Brain pericyte (primary cell): Measurements from ENCODE around the gene XKR7.

ENCODE experiments used
- DNase-seq: peaks from one replicate; pipeline ENCODE4 v3.0.0-alpha.2; 2012; ENCODE audit warnings: low read depth, low spot score

The XKR7 gene

DNA sequence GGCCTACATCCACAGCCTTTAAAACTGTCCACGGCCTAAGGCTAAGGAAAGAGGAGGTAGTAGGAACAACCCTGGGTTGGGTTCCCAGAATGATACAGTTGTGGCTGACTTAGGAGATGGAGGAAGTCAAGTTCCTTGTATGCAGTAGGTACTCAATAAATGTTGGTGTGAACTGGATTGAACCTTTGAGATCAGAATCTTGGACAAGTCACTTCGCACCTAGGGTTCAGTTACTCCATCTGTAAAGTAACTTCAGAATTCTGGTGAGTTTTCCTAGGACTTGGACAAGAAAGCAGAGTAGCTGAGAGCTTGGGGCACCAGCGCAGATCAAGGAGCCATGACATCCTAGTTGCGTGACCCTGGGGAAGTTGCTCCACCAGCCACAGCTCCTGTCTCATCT lies 9.1 kb downstream of the XKR7 start:
- DNase-seq, result no peak

DNA sequence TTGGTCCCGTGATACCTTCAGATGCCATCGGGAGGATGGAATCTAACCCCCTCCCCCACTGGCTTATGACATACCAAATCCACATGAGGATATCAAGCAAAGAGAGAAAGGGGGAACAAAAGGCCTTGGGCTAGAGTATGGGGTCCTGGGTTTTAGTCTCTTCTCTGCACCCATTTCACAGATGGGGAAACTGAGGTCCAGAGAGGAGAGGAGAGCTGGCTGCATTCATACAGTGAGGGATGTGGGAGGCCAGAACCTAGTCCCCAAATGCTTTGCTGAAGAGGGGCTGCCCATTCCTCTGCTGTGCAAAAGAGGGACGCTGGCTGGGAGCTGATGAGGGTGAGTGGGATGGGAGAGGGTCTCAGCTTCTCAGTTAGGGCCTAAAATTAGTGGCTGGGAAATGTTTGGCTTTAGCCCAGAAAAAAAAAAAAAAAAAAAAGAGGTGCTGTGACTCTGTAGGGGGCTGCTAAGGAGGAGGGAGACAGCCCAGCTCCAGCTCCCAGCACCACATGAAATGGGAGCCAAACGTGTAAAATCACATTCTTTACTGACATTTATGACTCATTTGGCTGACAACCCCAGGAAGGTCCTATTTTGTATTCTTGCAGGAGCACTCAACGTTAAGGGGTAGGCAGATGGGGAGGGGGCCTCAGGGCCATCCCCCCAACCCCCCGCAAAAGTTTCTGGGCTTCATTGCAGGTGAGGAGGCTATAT lies 11.9 kb downstream of the XKR7 start:
- DNase-seq, result no peak

DNA sequence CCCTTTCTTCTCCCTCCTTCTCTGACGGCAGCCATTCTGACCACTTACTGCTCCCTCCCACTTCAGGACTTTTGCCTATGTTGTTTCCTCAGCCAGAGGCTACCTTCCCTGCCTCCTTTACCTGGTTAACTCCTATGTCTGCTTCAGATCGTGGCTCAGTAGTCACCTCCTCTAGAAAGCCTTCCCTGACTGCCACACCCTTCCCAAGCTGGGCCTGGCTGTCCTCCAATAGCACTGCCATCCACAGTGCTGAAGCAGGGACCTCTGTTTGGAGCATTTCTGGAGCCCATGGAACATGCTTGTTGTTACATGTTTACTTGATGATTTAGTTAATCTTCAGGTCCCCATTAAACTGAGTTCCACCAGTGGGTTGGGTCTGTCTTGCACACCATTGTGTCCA lies 13.8 kb downstream of the XKR7 start:
- no peak for DNase-seq

DNA sequence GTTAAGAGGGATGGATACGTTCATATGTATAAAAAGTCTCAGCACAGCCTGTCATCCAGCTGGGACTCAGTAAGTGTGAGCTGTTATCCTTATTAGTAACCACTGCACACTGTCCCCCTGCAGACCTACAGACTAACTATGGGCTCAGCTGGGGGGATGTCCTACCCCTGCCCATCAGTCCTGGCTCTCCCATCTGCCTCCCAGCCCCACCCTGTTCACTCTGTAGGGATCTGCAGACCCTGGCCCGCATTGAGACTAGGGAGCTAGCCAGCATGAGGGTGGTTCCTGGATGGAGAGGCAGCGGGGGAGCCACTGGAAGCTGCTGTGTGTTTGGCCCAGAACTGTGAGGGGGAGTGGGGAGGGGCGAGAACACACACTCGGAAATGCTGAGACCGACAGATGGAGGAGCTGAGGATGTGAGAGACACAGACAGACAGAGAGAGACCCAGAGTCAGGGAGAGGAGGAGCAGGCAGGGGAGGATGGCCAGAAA lies 17.1 kb downstream of the XKR7 start:
- DNase-seq, result no peak

DNA sequence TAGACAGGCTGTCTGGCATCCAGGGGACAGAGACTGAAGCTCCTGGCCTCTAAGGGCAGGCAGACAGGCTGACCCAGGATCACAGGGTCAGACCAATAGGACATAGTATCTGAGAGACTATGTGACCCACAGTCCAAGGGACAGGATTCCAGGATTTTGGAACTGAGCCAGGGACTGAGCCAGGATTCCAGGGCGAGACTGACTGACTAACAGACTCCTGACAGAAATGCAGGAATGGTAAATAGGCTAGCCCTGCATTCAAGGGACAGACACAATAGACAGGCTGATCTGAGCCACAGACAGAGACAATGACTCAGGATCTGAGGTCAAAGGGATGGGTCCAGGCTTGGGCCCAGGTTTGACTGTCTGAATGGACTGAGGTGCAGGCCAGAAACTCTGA lies 19.8 kb downstream of the XKR7 start:
- DNase-seq, result no peak

DNA sequence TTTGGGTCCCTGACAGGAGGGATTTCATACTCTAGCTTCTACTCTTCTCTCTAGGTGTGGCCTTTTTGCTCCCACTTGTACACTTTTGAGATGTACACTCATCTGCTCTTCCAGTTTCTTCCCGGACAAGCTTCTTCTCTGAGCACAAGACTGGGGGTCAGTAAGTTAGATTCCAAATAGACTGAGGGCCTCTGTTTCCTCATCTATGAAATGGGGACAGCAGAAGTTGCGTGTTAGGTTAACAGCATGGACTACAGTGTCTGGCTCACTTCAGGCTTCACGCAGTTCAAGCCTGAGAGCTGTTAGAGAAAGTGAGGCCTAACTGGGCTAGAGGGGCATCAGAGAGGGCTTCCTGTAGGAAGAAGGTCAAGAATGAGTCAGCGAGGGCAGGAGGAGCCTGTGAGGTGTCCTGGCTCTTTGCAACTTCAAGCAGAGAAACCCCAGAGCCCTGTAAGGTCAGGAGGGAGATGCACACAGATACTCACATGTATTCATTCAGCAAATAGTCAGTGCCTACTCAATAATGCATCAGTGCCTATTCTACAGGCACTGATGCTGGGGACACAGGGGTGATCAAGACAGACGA lies 20.6 kb downstream of the XKR7 start:
- no peak for DNase-seq

DNA sequence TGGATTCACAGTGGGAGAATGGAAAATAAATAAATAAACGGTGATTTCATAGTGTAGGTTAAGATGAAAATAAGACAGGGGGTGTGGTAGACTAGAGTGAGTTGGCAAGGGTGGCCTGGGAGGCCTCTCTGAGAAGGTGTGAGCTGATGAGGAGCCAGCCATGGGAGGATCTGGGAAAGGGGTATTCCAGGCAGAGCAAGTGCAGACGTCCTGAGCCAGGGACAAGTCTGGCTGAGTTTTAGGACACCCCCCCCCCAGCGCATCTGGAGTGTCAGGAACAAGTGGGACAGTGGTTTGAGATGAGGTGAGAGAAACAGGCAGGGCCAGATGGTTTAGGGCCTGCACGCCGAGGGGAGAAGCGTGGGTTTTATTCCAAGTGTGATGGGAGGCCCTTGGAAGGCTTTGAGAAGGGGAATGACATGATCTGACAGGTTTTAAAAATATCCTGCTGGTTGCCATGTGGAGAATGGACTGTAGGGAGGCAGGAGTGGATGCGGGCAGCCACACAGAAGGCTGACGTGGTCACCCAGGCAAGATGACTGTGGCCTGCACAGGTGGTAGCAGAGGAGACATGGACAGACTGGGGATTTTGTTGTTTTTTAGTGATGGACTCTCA lies 21.2 kb downstream of the XKR7 start:
- DNase-seq, result no peak

DNA sequence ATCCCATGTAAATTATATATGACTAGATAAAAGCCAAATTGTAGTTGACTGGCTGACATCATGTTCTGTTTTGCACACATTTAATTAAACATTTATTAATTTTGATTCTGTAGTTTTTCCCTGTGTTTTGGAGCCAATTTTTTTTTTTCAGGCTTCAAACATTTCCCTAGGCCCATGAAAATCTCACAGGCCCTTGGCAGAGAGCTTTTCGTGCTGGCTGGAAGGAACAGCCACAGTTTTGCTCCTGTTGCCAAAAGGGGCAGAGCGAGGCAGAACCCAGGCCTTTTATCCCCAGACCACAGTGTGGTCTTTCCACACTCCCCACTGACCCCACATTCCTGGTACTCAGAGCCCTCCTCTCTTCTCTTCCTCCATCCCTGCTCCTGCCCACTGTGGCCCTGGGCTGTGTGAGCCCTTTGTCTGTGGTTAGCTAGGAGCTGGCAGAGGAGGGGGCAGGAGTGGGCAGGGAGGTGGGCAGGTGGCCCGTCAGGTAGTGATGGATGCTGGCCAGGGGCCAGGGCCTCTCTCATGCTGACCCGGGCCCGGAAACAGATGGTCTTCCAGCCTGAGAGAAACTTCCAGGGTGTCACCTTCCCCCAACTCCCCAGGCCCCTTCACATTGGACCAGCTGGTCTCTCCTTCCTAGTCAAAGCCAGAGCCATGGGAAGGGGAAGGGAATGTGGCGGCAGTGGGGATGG lies 22.8 kb downstream of the XKR7 start:
- no peak for DNase-seq

DNA sequence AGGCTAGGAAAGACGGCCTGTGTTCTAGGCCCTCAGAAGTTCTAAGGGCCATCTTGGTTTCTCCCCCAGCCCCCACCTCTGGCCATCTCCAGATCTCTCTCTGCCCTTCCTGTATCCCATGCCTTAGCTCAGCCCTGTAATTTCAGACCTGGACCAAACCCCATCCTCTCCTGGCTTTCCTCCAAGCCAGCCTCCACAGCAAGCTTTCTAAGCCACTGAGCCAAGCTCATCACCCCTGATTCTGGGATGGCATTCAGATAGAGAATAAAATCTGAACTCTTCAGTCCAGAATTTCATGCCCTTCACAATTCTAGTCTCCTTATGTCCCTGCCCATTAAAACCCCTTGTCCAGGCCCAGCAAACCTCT lies 23.4 kb downstream of the XKR7 start:
- no peak for DNase-seq

DNA sequence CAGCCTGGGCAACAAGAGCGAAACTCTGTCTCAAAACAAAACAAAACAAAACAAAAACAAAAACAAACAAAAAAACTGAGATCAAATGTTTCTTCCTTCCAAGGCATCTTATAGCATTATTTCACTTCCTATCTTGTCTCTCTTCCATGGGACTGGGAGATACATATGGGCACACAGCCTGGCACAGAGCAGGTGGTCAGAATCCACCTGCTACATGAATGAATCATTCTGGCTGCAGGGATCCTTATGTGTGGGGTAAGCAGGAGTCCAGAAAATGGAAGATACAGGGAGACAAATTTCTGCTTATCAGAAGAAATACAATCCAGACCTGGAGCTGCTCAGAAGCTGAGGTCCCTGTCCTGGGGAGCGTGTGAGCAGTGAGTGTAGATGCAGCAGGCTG lies 24.1 kb downstream of the XKR7 start:
- DNase-seq, result no peak

DNA sequence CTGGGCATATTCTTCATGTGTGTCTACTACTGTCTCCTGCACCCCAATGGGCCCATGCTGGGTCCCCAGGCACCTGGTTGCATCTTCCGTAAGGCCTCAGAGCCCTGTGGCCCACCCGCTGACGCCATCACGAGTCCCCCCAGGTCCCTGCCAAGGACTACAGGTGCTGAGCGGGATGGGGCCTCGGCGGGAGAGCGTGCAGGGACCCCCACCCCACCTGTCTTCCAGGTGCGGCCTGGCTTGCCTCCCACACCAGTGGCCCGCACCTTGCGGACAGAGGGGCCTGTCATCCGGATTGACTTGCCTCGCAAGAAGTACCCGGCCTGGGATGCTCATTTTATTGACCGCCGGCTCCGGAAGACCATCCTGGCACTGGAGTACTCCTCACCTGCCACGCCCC lies 29.0 kb downstream of the XKR7 start:
- DNase-seq, result no peak

DNA sequence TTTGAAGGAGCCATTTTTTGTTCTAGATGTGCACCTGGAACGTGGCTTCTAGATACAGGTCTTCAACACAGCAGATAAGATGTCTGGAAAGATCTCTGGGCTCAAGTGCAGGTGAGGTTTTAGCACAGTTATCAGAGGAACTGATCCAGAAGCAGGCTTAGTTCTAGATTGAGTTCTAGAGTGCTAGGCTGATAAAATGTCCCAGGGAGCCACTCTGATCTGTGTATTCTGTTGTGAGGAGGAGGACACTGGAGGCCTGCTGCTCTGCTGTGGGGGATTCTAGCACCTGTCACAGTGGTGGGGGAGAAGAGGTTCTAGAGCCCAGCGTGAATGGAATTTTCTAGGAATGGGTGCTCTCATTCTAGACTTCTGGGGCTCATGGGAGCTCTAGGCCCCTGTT lies 30.3 kb downstream of the XKR7 start:
- DNase-seq, result no peak

DNA sequence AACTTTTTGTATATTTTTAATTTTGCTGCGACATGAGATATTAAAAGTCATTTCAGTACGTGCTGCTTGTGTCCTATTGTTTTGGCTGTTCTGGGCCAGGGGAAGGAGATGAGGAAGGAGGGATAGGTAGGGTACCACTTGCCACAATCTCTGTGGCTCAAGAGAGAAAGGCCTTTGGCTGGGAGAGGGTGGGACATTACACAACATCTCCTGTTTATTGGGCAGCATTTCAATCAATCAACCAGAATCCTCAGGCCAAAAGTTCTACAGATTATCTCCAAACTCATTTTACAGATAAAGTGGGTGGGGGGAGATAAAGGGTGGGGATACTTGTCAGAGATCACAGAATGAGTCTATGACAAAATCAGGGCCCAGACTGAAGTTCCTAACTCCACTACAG lies 35.4 kb downstream of the XKR7 start:
- DNase-seq, result no peak

DNA sequence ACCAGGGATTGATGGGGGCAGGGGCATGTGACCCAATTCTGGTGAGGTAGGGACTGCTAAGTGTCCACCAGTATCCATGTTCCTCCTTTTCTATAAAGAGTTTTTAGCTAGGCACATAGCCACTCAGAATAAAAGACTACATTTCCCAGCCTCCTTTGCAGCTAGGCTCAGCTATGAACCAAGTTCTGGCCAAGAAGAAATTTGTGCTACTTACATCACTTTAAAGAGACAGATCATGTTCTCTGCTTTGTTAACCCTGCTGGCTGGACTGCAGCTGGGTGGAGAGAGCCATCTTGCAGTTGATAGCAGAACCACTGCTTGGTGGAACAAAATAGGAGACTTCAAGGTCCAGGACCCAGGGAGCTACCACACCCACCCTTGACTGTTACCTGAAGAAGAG lies 37.0 kb downstream of the XKR7 start:
- no peak for DNase-seq

DNA sequence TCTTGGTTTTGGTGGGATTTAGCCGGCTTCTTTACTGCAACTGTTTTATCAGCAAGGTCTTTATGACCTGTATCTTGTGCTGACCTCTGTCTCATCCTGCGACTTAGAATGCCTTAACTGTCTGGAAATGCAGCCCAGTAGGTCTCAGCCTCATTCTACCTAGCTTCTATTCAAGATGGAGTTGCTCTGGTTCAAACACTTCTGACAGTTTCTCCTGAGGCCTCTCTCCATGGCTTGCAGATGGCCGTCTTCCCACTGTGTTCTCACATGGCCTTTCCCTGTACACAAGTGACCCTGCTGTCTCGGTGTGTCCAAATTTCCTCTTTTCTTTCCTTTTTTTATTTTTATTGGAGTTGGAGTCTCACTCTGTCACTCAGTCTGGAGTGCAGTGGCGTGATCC lies 38.1 kb downstream of the XKR7 start:
- DNase-seq, result no peak

DNA sequence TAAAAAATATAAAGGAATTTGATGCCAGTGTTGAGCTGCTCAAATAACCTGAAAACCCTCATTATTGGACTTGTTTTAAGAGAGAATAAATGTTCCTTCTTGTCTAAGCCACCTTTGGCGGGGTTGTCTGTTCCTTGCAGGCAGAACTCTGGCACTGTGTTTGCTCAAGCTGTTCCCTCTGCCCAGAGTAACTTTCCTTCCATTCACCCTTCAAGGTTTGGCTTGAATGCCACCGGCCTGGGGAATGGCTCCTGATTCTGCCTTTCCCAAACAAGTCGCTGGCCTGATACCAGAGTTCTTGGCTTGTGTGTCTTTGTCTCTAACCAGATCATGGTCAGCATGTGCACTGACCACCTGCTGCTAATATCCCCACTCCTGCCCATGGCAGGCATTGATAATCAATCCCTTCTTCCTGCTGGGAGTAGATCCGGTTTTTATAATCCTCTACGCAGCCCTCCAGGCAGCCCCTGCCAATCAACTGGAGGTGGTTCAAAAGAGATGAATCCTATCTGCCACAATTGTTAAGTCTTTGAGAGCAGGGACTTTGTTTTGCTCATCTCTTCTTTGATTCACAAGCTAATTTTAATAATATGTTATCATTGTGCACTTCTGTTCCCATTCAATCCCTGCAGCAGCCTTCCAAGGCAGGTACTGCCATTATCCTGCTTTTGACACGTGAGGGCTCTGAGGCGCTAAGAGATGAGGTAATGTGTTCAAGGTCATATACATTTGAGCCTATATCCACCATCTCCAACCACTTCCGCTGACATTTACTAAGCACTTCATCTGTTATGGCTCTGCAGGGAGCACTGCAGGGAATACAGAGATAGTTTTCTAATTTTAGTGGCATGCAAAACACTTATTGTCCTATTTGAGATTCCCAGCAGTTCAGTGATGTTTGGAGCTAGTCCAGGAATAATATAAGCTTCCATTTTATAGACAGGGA lies 39.2 kb downstream of the XKR7 start:
- DNase-seq, result no peak

DNA sequence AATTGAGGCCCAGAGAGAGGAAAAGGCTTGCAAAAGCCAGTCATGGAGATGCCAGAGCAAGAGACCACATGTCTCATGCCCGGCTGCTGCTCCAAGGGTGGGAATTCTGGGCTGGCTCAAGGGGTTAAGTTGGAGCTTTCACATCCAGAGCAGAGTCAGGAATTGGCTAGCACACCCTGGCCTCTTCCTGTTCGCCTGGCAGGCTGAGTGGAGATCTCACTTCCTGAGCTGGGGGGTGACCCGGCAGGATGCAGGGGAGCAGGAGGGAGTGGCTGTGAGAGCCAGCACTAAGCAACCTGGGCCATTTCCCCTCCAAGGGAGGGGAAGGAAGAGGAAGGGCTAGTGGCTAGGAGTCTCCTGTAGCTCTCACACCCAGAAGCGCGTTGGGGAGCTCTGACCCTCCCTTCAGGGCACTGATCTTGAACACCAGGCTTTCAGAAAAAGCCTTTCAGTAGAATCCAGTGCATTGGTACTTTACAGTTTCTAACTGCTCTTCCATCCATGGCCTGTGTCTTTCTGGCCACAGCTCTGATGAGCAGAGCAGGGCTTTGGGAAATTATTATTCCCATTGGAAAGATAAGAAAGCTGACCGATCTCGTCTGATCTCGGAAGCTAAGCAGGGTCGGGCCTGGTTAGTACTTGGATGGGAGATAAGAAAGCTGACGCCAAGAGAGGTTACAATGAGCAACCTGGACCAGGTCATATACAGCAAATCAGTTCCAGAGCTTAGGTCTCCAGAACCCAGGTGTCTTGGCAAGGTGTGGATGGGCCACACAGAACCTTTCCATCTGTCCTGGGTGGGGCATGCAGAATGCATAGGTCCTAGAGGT lies 40.1 kb downstream of the XKR7 start:
- no peak for DNase-seq

DNA sequence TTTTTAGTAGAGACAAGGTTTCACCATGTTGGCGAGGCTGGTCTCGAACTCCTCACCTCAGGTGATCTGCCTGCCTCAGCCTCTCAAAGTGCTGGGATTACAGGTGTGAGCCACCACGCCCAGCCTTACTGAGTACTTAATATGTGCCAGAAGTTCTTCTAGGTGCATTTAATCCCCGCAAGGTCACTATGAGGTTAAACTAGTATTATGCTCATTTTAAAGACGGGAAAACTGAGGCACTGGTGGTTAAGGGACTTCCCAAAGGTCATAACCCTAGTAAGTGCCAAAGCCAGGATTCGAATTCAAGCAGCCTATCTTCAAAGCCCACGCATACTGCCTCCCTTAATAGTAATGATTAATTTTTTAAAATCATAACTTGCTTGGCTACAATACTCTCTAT lies 41.6 kb downstream of the XKR7 start:
- no peak for DNase-seq

DNA sequence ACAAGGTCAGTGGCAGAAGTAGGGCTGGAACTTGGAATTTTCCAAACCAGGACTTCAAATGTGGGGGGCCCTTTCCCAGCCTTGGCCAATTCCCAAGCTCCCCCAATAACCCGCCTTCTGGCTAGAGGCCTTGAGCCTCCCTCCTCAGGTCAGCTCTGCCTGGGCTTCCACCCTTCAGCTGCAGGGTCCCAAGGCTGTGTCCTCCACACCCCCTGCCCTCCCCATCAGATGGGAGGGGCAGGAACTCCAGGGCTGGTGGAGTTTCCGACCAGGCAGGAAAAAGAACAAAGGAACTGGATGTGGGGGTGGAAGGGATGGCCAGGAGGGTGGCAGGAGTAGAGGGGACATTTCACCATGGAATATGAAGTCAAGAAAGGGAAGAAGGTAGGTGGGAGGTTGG lies 42.1 kb downstream of the XKR7 start, which contains the start of gene CCM2L:
CCM2L (plus strand) TSS at position 338 of the 400 bp plus-strand sequence; CDS start at position 355, 17 bp downstream.
- DNase-seq, result no peak

DNA sequence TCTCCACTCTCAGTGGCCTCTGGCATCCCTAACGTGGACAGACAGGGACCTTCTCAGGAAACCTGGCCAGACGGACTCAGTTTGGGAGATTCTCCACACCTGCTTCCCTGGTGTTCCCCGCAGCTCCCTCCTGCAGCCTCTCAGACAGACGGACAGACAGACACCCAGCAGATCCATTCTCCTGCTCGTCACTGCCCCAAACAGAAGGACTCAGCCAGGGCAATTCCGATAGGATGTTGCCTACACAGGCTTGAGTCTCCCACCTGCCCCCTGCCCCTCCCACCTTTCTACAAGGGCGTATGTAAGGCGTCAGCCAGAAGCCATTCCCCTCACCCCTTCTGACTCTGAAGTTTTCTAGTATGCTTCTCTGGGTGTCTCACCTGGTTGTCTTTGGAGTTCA lies 42.7 kb downstream of the XKR7 start:
- DNase-seq, result no peak
